Measurements from ENCODE around the gene AK5.

GRCh38 chr1:77348549-77348948 is 66.7 kb downstream of the AK5 start:
- TF ChIP-seq EZH2 (IDR thresholded peaks at IDR 0.05; ENCODE audit: low read length, unreplicated experiment) (no peak), CTCF (conservative IDR thresholded peaks at IDR 0.05; ENCODE audit: low read depth, low read length) (no peak)
